Neuronal stem cell (in vitro differentiated cells): ENCODE results near the gene ORC6.
A peak's percentile ranks its signal among the peaks of the same experiment; 100 is the strongest.

Source experiments
- DNase-seq: peaks from one replicate; pipeline ENCODE4 v3.0.0-alpha.2; 2013; ENCODE audit warnings: low spot score
- H2AFZ ChIP-seq: one replicate; pipeline ENCODE4 v1.6.1; 2013; ENCODE audit warnings: mild to moderate bottlenecking, low read length, inconsistent platforms
- H2AK5ac ChIP-seq: 2 replicates; pipeline ENCODE4 v1.6.1; 2013; ENCODE audit warnings: low read depth, mild to moderate bottlenecking, inconsistent platforms, low read length, moderate library complexity, mixed read lengths
- H2BK120ac ChIP-seq: 2 replicates; pipeline ENCODE4 v1.6.1; 2013; ENCODE audit warnings: low read depth, mild to moderate bottlenecking, inconsistent platforms, low read length, moderate library complexity, mixed read lengths
- H2BK12ac ChIP-seq: one replicate; pipeline ENCODE4 v1.6.1; 2013; ENCODE audit warnings: low read length, inconsistent platforms
- H2BK15ac ChIP-seq: 2 replicates; pipeline ENCODE4 v1.6.1; 2013; ENCODE audit warnings: mild to moderate bottlenecking, low read length, inconsistent platforms, mixed read lengths
- H2BK5ac ChIP-seq: one replicate; pipeline ENCODE4 v1.6.1; 2013; ENCODE audit warnings: inconsistent platforms, mild to moderate bottlenecking, low read length, moderate library complexity
- H3K14ac ChIP-seq: one replicate; pipeline ENCODE4 v1.6.1; 2013; ENCODE audit warnings: low read length, inconsistent platforms
- H3K18ac ChIP-seq: 2 replicates; pipeline ENCODE4 v1.6.1; 2013; ENCODE audit warnings: low read length, inconsistent platforms
- H3K23ac ChIP-seq: 2 replicates; pipeline ENCODE4 v1.6.1; 2013; ENCODE audit warnings: low read depth, mild to moderate bottlenecking, mixed read lengths, low read length, inconsistent platforms; ENCODE audit not compliant: poor library complexity
- H3K27ac ChIP-seq: replicated peaks from 3 replicates; pipeline ENCODE4 v1.5.1; 2013; ENCODE audit warnings: low read length, inconsistent platforms
- H3K27me3 ChIP-seq, 3 experiments: 2 replicates each; pipeline ENCODE4 v1.6.1; 2013; ENCODE audit warnings: low read length in 3 of 3, mild to moderate bottlenecking in 2 of 3, inconsistent platforms in 1 of 3, low read depth in 1 of 3, mixed read lengths in 1 of 3, moderate library complexity in 1 of 3; ENCODE audit not compliant: control insufficient read depth in 3 of 3, insufficient read depth in 3 of 3
- H3K36me3 ChIP-seq, 2 donors: replicated peaks in 1 of 2; 2 replicates each; pipeline ENCODE4 v1.6.1; 2013; ENCODE audit warnings: low read length in 2 of 2; ENCODE audit not compliant: control insufficient read depth in 2 of 2, insufficient read depth in 2 of 2
- H3K4ac ChIP-seq: 2 replicates; pipeline ENCODE4 v1.6.1; 2013; ENCODE audit warnings: inconsistent platforms, mild to moderate bottlenecking, low read length, moderate library complexity
- H3K4me1 ChIP-seq, 2 donors: 1 replicate in 1 of 2; 2 replicates in 1 of 2; pipeline ENCODE4 v1.6.1; 2013; ENCODE audit warnings: low read length in 2 of 2, low read depth in 1 of 2; ENCODE audit not compliant: control insufficient read depth in 2 of 2, insufficient read depth in 1 of 2
- H3K4me2 ChIP-seq: one replicate; pipeline ENCODE4 v1.6.1; 2013; ENCODE audit warnings: mild to moderate bottlenecking, low read length, inconsistent platforms; ENCODE audit not compliant: insufficient read depth, poor library complexity, severe bottlenecking
- H3K4me3 ChIP-seq, 2 donors: 2 replicates each; pipeline ENCODE4 v1.5.1; 2013; ENCODE audit warnings: low read length in 2 of 2, mild to moderate bottlenecking in 2 of 2, inconsistent platforms in 1 of 2, moderate library complexity in 1 of 2
- H3K79me1 ChIP-seq: one replicate; pipeline ENCODE4 v1.6.1; 2013; ENCODE audit warnings: low read depth, mild to moderate bottlenecking, inconsistent platforms, low read length, moderate library complexity
- H3K9ac ChIP-seq: one replicate; pipeline ENCODE4 v1.6.1; 2013; ENCODE audit warnings: mild to moderate bottlenecking, low read depth, low read length, inconsistent platforms; ENCODE audit not compliant: poor library complexity
- H3K9me3 ChIP-seq, 2 donors: replicated peaks in 1 of 2; 2 replicates each; pipeline versions ENCODE3 to v1.6.1; 2013; ENCODE audit warnings: low read length in 2 of 2, mild to moderate bottlenecking in 2 of 2, inconsistent platforms in 1 of 2, low read depth in 1 of 2, mixed read lengths in 1 of 2, moderate library complexity in 1 of 2; ENCODE audit not compliant: control insufficient read depth in 2 of 2, insufficient read depth in 1 of 2
- H4K8ac ChIP-seq: one replicate; pipeline ENCODE4 v1.6.1; 2013; ENCODE audit warnings: low read depth, mild to moderate bottlenecking, inconsistent platforms, low read length, moderate library complexity
- H4K91ac ChIP-seq: one replicate; pipeline ENCODE4 v1.6.1; 2013; ENCODE audit warnings: low read length, low read depth, mild to moderate bottlenecking, inconsistent platforms; ENCODE audit not compliant: poor library complexity
- WGBS, 2 donors: extraction: QIAGEN DNeasy Blood & Tissue Kit; methylation state at CpG; one replicate each; pipeline ENCODE4 v1.1.7; 2013; ENCODE audit warnings: missing lambda C conversion rate in 2 of 2, mixed read lengths in 1 of 2; ENCODE audit not compliant: insufficient read length in 2 of 2, insufficient replicate concordance in 1 of 2; ENCODE audit errors: extremely low coverage in 2 of 2; 5-methylcytosine and 5-hydroxymethylcytosine counted together

Gene ORC6

GRCh38 chr16:46730801-46731690 lies 41.6 kb downstream of the ORC6 start:
- WGBS, 2 donors: no CpG with 5 or more reads among the region's 17 CpGs
- Histone ChIP-seq H4K91ac (no peak overlapping the region), H2BK15ac (no peak overlapping the region), H2BK12ac (no peak overlapping the region), H3K79me1 (no peaks in the 10 kb centered on the region), H3K23ac (no peak overlapping the region), H2AK5ac (no peak overlapping the region), H3K36me3 (no peaks in the 10 kb centered on the region), H3K9ac (no peak overlapping the region), H3K4me3 (no peak overlapping the region), H3K4me2 (no peak overlapping the region), H2BK120ac (no peak overlapping the region), H4K8ac (no peak overlapping the region), H3K4ac (no peak overlapping the region), H3K18ac (no peak overlapping the region), H3K27ac (no peak overlapping the region), H2AFZ (no peak overlapping the region), H3K4me1 (peaks cover 0 to 3% of the 10 kb centered on the region in 2 donors), H3K27me3 (peaks cover 0 to 10% (median 0%) of the 10 kb centered on the region in 3 experiments), H3K9me3 (peaks cover 0 to 3% of the 10 kb centered on the region in 2 donors), H3K14ac (no peak overlapping the region), H2BK5ac (no peak overlapping the region)
- no peak for DNase-seq

DNA sequence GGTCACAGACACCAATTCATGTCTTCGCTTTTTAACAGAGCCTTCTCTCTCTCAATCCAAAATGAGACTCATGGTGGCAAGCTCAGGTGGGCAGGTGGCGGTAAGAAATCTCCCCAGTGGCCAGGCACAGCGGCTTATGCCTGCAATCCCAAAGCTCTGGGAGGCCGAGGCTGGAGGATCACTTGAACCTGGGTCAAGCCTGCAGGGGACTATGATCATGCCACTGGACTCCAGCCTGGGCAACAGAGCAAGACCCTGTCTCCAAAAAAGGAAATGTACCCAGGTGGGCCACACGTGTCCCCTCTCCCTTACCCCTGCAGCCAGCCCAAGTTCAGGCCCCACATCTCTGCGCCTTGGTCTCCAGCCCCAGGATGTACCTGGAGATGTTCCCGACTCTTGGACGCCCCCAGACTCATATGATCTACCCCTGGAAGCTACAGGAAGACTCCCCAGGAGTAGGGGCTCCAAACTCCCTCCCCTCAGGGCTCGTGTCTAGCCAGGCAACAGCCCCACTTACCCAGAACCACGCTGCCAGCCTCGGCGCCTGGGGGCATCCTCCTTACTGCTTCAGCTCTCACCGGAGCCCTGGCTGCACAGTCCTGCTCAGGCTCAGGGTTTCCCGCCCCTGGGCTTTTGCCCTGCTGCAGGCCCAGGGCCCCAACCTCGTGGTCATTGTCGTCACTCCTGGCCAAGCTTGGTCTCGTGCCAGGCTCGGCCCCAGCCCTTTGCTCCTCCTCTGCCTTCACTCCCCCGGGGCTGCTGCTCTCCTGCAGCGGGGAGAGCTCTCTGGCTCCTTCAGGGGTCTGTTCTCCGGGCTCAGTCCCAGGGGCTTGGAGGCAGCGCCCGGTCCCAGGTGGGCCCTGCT lies 42.5 kb downstream of the ORC6 start:
- no peak overlapping the region for H2AFZ ChIP-seq
- no peak overlapping the region for H4K8ac ChIP-seq
- no peak overlapping the region for H2BK15ac ChIP-seq
- no peak overlapping the region for H4K91ac ChIP-seq
- H3K23ac ChIP-seq: peak overlapping the region; percentile 5
- H3K27me3 ChIP-seq: peaks cover 0 to 10% (median 0%) of the 10 kb centered on the region in 3 experiments
- no peak overlapping the region for H2BK120ac ChIP-seq
- no peak overlapping the region for H3K18ac ChIP-seq
- H3K9ac ChIP-seq: no peak overlapping the region
- no peak overlapping the region for H2AK5ac ChIP-seq
- no peak overlapping the region for H3K4me3 ChIP-seq
- no peaks in the 10 kb centered on the region for H3K79me1 ChIP-seq
- WGBS, 2 donors: no CpG with 5 or more reads among the region's 23 CpGs
- H3K9me3 ChIP-seq: peaks cover 0 to 2% of the 10 kb centered on the region in 2 donors
- H3K36me3 ChIP-seq: no peaks in the 10 kb centered on the region
- H3K27ac ChIP-seq: no peak overlapping the region
- peaks cover 0 to 2% of the 10 kb centered on the region in 2 donors for H3K4me1 ChIP-seq
- no peak overlapping the region for H3K4me2 ChIP-seq
- no peak overlapping the region for H2BK12ac ChIP-seq
- no peak for DNase-seq
- H2BK5ac ChIP-seq: no peak overlapping the region
- peak overlapping the region; percentile 60 for H3K14ac ChIP-seq
- H3K4ac ChIP-seq: no peak overlapping the region

- no peak overlapping the region for H2BK12ac ChIP-seq
- H2BK120ac ChIP-seq: no peak overlapping the region
- H3K4me1 ChIP-seq: no peaks in the 10 kb centered on the region
- no peak overlapping the region for H2BK5ac ChIP-seq
- H4K8ac ChIP-seq: no peak overlapping the region
- H3K14ac ChIP-seq: no peak overlapping the region
- H3K4me2 ChIP-seq: no peak overlapping the region
- peak overlapping the region; percentile 30 for H3K9ac ChIP-seq
- H4K91ac ChIP-seq: no peak overlapping the region
- H3K23ac ChIP-seq: peak overlapping the region; percentile 5
- H2AFZ ChIP-seq: no peak overlapping the region
- H3K4me3 ChIP-seq: no peak overlapping the region
- H2BK15ac ChIP-seq: no peak overlapping the region
- no peak overlapping the region for H3K27ac ChIP-seq
- WGBS, 2 donors: no CpG with 5 or more reads among the region's 4 CpGs
- H3K9me3 ChIP-seq: no peaks in the 10 kb centered on the region
- no peaks in the 10 kb centered on the region for H3K79me1 ChIP-seq
- H3K18ac ChIP-seq: no peak overlapping the region
- no peak overlapping the region for H3K4ac ChIP-seq
- H3K36me3 ChIP-seq: no peaks in the 10 kb centered on the region
- H3K27me3 ChIP-seq: peaks cover 0 to 10% (median 0%) of the 10 kb centered on the region in 3 experiments
- no peak for DNase-seq
- no peak overlapping the region for H2AK5ac ChIP-seq
Measured at GRCh38 chr16:46732561-46732960, 43.1 kb downstream of the ORC6 start.
